ENCODE data around the gene AMOTL1.

- TF ChIP-seq, protein P1, sequence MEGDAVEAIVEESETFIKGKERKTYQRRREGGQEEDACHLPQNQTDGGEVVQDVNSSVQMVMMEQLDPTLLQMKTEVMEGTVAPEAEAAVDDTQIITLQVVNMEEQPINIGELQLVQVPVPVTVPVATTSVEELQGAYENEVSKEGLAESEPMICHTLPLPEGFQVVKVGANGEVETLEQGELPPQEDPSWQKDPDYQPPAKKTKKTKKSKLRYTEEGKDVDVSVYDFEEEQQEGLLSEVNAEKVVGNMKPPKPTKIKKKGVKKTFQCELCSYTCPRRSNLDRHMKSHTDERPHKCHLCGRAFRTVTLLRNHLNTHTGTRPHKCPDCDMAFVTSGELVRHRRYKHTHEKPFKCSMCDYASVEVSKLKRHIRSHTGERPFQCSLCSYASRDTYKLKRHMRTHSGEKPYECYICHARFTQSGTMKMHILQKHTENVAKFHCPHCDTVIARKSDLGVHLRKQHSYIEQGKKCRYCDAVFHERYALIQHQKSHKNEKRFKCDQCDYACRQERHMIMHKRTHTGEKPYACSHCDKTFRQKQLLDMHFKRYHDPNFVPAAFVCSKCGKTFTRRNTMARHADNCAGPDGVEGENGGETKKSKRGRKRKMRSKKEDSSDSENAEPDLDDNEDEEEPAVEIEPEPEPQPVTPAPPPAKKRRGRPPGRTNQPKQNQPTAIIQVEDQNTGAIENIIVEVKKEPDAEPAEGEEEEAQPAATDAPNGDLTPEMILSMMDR (IDR thresholded peaks at IDR 0.05; ENCODE audit: low read depth, low read length, poor library complexity, severe bottlenecking) = no peak
- TF ChIP-seq EZH2phosphoT487 (IDR thresholded peaks at IDR 0.05; ENCODE audit: borderline replicate concordance, low read length) = no peak
Observed at GRCh38 chr11:94788396-94788795, 20.2 kb downstream of the AMOTL1 start.

Measured in DOHH2 (cell line).